ENCODE data around the gene KIAA1671. TPM values are rescaled to one million over a fixed set of nuclear protein-coding genes. Genes with fewer than 3 reads are reported as not detected.

Gene KIAA1671
- total RNA-seq, 4 donors from 2014 or later, result 30.6 to 52.7 (median 39.9) TPM

DNA sequence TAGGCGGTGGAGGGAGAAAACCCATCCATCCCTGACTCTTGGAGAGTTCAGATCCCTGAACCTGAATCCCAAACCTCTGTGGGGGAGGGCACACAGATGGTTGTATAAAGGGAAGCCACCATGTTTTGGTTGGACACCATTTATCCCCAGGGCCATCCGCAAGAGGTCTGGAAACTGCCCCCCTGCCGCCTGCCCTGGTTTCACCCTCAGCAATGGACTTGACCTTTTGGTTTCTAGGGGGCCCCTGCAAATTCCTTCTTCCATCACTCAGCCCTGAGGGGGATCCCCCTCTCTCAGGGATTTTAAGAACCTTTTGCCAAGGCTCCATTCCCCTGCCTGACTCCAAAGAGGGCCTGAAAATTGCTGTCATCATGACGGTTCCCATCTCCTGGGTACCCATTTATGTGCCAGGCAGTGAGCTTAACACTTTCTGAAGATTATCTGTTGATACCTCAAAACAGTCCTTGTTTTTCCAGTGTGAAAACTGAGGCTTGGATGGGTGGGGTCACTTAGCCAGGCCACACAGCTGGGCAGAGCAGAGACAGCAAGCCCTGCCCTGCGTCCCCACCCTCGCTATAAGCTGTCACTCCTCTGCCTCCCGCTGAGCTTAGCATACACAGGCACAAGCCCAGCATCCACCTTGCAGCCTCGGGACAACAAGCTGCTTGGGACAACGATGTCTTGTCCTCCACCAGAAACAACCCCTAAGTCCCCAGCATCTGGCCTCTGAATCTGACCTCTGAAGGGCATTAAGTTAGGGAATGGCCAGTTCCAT is 213.9 kb downstream of the KIAA1671 start:
- TF ChIP-seq, protein P1, sequence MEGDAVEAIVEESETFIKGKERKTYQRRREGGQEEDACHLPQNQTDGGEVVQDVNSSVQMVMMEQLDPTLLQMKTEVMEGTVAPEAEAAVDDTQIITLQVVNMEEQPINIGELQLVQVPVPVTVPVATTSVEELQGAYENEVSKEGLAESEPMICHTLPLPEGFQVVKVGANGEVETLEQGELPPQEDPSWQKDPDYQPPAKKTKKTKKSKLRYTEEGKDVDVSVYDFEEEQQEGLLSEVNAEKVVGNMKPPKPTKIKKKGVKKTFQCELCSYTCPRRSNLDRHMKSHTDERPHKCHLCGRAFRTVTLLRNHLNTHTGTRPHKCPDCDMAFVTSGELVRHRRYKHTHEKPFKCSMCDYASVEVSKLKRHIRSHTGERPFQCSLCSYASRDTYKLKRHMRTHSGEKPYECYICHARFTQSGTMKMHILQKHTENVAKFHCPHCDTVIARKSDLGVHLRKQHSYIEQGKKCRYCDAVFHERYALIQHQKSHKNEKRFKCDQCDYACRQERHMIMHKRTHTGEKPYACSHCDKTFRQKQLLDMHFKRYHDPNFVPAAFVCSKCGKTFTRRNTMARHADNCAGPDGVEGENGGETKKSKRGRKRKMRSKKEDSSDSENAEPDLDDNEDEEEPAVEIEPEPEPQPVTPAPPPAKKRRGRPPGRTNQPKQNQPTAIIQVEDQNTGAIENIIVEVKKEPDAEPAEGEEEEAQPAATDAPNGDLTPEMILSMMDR (IDR thresholded peaks at IDR 0.05), result no peak
- TF ChIP-seq EP300 (IDR thresholded peaks at IDR 0.05) (no peak), POLR2A (IDR thresholded peaks at IDR 0.05) (no peak)
- Histone ChIP-seq H3K36me3 (peaks cover 0 to 14% (median 0%) of the 10 kb centered on the region in 3 donors), H3K27ac (no peak overlapping the region), H3K27me3 (no peaks in the 10 kb centered on the region), H3K4me3 (no peak overlapping the region), H3K9me3 (no peaks in the 10 kb centered on the region), H3K4me1 (peaks cover 0 to 22% (median 0%) of the 10 kb centered on the region in 4 donors)
- DNase-seq (ENCODE audit: low spot score in 2 of 2), result no peak
- 69 to 73% methylated on average over 9 of the region's 9 CpGs for WGBS, 2 donors

DNA sequence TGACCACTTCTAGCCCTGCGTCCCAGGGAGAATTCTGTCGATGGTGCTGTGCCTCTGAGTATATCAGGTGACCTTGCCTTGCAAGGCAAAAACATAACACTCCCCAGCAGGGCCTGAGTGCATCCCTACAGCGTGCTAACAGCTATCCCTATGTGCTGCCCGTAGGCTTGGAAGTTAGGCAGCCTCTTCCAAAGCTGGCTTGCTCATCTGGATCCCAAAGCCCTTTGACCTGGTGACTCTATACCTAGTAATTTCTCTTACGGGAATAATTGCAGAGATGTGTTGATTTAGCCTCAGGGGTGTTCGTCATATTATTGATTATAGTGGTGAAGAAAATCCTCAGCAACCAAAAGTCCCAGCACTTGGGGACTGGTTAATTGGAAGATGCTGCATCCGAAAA is 214.6 kb downstream of the KIAA1671 start:
- TF ChIP-seq EP300 (IDR thresholded peaks at IDR 0.05) (no peak), POLR2A (IDR thresholded peaks at IDR 0.05) (no peak)
- TF ChIP-seq, protein P1 (IDR thresholded peaks at IDR 0.05), result no peak
- H3K27me3 ChIP-seq, result no peaks in the 10 kb centered on the region
- no peaks in the 10 kb centered on the region for H3K9me3 ChIP-seq
- H3K4me1 ChIP-seq, result peaks cover 0 to 22% (median 0%) of the 10 kb centered on the region in 4 donors
- no peak for DNase-seq (ENCODE audit: low spot score in 2 of 2)
- no peak overlapping the region for H3K27ac ChIP-seq
- H3K4me3 ChIP-seq, result no peak overlapping the region
- H3K36me3 ChIP-seq, result peaks cover 0 to 21% (median 0%) of the 10 kb centered on the region in 3 donors
- 78 to 85% methylated on average over 7 of the region's 7 CpGs for WGBS, 2 donors

DNA sequence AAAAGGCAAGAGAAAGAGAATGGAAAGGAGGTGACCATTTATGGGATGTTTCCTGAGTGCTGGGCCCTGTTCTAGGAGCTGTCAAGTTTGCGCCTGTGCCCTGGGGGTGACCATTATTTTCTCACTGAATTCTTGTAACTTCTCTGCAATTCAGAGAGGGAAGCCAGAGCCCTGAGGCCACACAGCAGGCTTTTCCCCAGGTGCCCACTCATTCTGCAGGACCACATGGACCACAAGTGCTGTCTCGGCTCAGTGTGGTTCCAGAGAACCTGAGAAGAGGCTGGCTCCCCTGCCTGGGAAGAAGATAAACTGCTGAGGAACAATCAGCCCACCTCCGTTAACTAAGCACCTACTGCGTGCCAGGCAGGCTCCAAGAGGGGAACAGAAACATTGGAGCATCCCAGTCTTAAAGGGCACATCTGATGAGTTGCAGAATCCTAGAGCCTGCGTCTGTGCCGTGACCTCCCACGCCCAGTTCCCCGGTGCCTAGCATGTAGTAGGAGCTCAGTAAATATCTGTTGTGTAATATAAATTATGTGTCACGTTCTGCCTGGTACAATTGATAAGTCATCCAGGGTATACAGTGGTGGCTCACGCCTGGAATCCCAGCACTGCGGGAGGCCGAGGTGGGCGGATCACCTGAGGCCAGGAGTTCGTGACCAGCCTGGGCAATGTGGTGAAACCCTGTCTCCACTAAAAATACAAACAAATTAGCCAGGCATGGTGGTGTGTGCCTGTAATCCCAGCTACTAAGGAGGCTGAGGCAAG is 215.5 kb downstream of the KIAA1671 start:
- H3K27ac ChIP-seq, result no peak overlapping the region
- H3K27me3 ChIP-seq, result no peaks in the 10 kb centered on the region
- H3K4me1 ChIP-seq, result peaks cover 0 to 22% (median 0%) of the 10 kb centered on the region in 4 donors
- H3K4me3 ChIP-seq, result no peak overlapping the region
- H3K9me3 ChIP-seq, result no peaks in the 10 kb centered on the region
- peaks cover 0 to 30% (median 0%) of the 10 kb centered on the region in 3 donors for H3K36me3 ChIP-seq
- no peak for DNase-seq (ENCODE audit: low spot score in 2 of 2)
- 81 to 95% methylated on average over 13 to 14 of the region's 14 CpGs for WGBS, 2 donors
- no peak for TF ChIP-seq EP300 (IDR thresholded peaks at IDR 0.05)
- TF ChIP-seq, protein P1 (IDR thresholded peaks at IDR 0.05), result no peak
- TF ChIP-seq POLR2A (IDR thresholded peaks at IDR 0.05), result no peak

DNA sequence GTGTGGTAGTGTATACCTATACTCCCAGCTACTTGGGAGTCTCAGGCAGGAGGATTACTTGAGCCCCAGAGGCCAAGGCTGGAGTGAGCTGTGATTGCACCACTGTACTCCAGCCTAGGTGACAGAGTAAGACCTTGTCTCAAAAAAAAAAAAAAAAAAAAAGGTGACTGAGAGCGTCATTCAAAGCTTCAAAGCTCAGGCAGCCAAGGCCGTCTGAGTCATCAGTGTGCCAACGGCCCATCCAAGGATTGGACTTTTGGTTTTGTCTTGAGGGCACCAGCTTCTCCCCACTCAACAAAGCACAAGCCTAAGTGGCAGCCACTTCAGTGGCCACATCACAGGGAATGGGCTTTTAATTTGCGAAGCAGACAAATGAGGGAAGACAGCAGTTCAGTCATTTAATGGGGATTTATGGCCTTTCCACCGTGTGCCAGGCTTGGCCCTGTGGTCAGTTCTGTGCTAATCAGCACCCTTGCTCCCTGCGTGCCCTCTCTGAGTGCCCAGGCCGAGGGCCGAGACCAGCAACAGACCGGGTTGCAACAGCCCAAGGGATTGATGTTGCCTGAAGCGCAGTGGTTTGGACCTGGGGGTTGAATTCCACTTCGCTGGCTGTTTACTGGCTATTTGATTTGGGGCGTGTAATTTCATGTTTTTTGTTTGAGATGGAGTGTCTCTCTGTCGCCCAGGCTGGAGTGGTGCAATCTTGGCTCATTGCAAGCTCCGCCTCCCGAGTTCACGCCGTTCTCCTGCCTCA is 216.9 kb downstream of the KIAA1671 start:
- 87 to 89% methylated on average over 17 of the region's 17 CpGs for WGBS, 2 donors
- H3K27ac ChIP-seq, result no peak overlapping the region
- no peak for DNase-seq (ENCODE audit: low spot score in 2 of 2)
- H3K4me3 ChIP-seq, result no peak overlapping the region
- TF ChIP-seq EP300 (IDR thresholded peaks at IDR 0.05), result no peak
- TF ChIP-seq POLR2A (IDR thresholded peaks at IDR 0.05), result no peak
- TF ChIP-seq, protein P1 (IDR thresholded peaks at IDR 0.05), result no peak
- no peaks in the 10 kb centered on the region for H3K9me3 ChIP-seq
- peaks cover 0 to 22% (median 0%) of the 10 kb centered on the region in 4 donors for H3K4me1 ChIP-seq
- H3K27me3 ChIP-seq, result no peaks in the 10 kb centered on the region
- peaks cover 0 to 44% (median 0%) of the 10 kb centered on the region in 3 donors for H3K36me3 ChIP-seq
